K562 (cell line): ENCODE measurements around the gene ADM. TPM values are rescaled to one million over a fixed set of nuclear protein-coding genes. Genes with fewer than 3 reads are reported as not detected.
A peak's percentile ranks its signal among the peaks of the same experiment; 100 is the strongest.

Source experiments
- ATAC-seq: fragments of 200-7000 bp; cut with Tn5 transposase; 3 replicates; pipeline ENCODE4 v1.9.1; 2020; ENCODE audit warnings: moderate library complexity
- BruUV-seq: library from RNA; stranded (reverse); fragments of 400-500 nt; replicated peaks from 2 replicates; lab custom pipeline; 2021; lab: Mats Ljungman, UMichigan
- CTCF ChIA-PET: fragments of 300-600 bp; formaldehyde crosslinking; extraction: SDS; loops from one replicate; lab custom pipeline; 2021; ENCODE audit warnings: low intra/inter-chr PET ratio; lab: Yijun Ruan, JAX
- POLR2A ChIA-PET: fragments of 300-600, 350-650 bp; sonication (Branson Sonifier 250); formaldehyde crosslinking; extraction: SDS; loops from one replicate; lab custom pipeline; 2021; ENCODE audit warnings: antibody characterized with exemption, inconsistent platforms; lab: Yijun Ruan, JAX
- DNase-seq, 4 experiments: peaks; one replicate each; pipeline versions ENCODE4 v3.0.0 to v3.0.0-alpha.2; 2011 to 2018; ENCODE audit warnings: low spot score in 3 of 4, mixed read lengths in 3 of 4; ENCODE audit errors: extremely low read depth in 1 of 4
- FAIRE-seq: peaks from 2 replicates; lab custom pipeline; 2011; peaks lifted over from hg19 to GRCh38; lab: Jason Lieb, UNC
- H2AFZ ChIP-seq: 2 replicates; pipeline ENCODE4 v1.6.0; 2011; ENCODE audit warnings: low read depth, low read length, control low read depth, inconsistent platforms
- H3K27ac ChIP-seq: fragments of 200-600 bp; 3 replicates; pipeline ENCODE4 v1.8.0; 2011; ENCODE audit warnings: low read depth, mild to moderate bottlenecking, control low read depth, inconsistent platforms, low read length, moderate library complexity, mixed read lengths; ENCODE audit errors: extremely low read depth
- H3K27me3 ChIP-seq, 2 experiments: fragments of 300-600 bp in 1 of 2; 2 replicates in 1 of 2; 3 replicates in 1 of 2; pipeline versions ENCODE4 v1.6.0 to v1.8.0; 2011; ENCODE audit warnings: inconsistent platforms in 2 of 2, low read length in 2 of 2, mild to moderate bottlenecking in 1 of 2, mixed read lengths in 1 of 2, moderate library complexity in 1 of 2; ENCODE audit not compliant: control insufficient read depth in 2 of 2, insufficient read depth in 2 of 2
- H3K36me3 ChIP-seq: fragments of 300-600 bp; 3 replicates; pipeline ENCODE4 v1.8.0; 2011; ENCODE audit warnings: mild to moderate bottlenecking, low read length, inconsistent platforms; ENCODE audit not compliant: control insufficient read depth, insufficient read depth
- H3K4me1 ChIP-seq, 2 experiments: fragments of 200-600 bp in 1 of 2; replicated peaks in 1 of 2; 2 replicates in 1 of 2; 3 replicates in 1 of 2; pipeline versions ENCODE4 v1.5.1 to v1.8.0; 2011; ENCODE audit warnings: inconsistent platforms in 2 of 2, low read length in 2 of 2, mild to moderate bottlenecking in 1 of 2, mixed read lengths in 1 of 2, moderate library complexity in 1 of 2; ENCODE audit not compliant: control insufficient read depth in 2 of 2, insufficient read depth in 2 of 2
- H3K4me2 ChIP-seq: 2 replicates; pipeline ENCODE4 v1.6.1; 2011; ENCODE audit warnings: low read length, control low read depth, inconsistent platforms, mixed read lengths; ENCODE audit not compliant: insufficient read depth
- H3K4me3 ChIP-seq: fragments of 200-600 bp; sonication (generic), shearing (Covaris generic); 2 replicates; pipeline ENCODE4 v1.5.1; 2016; ENCODE audit warnings: control low read depth, inconsistent platforms
- H3K79me2 ChIP-seq: fragments of 200-600 bp; 3 replicates; pipeline ENCODE4 v1.8.0; 2011; ENCODE audit warnings: low read length, inconsistent platforms; ENCODE audit not compliant: control insufficient read depth, insufficient read depth
- H3K9ac ChIP-seq, 2 experiments: 2 replicates each; pipeline versions ENCODE4 v1.6.0 to v1.6.1; 2011; ENCODE audit warnings: low read depth in 2 of 2, low read length in 2 of 2, control low read depth in 1 of 2, inconsistent platforms in 1 of 2, mild to moderate bottlenecking in 1 of 2, mixed read lengths in 1 of 2; ENCODE audit not compliant: insufficient read depth in 1 of 2
- H3K9me1 ChIP-seq: one replicate; pipeline ENCODE4 v1.6.0; 2011; ENCODE audit warnings: inconsistent platforms, mild to moderate bottlenecking, low read length, moderate library complexity; ENCODE audit not compliant: control insufficient read depth, insufficient read depth
- H3K9me3 ChIP-seq: replicated peaks from 2 replicates; pipeline ENCODE4 v1.5.1; 2011; ENCODE audit warnings: low read depth, low read length, inconsistent platforms; ENCODE audit not compliant: control insufficient read depth, insufficient read depth
- H4K20me1 ChIP-seq: replicated peaks from 2 replicates; pipeline ENCODE4 v1.6.1; 2011; ENCODE audit warnings: low read length, inconsistent platforms, mixed read lengths; ENCODE audit not compliant: control insufficient read depth, insufficient read depth
- CBX2 ChIP-seq: fragments of 200-600 bp; sonication (generic); IDR thresholded peaks from one replicate; pipeline ENCODE4 v1.6.1; 2012; ENCODE audit warnings: mild to moderate bottlenecking, low read length, inconsistent platforms; ENCODE audit not compliant: insufficient read depth, poor library complexity, severe bottlenecking
- TEAD4 ChIP-seq, 2 experiments: sonication (generic) in 1 of 2; formaldehyde crosslinking in 1 of 2; IDR thresholded peaks; 2 replicates each; pipeline versions ENCODE4 v1.6.1 to v1.8.0; 2012 to 2022; ENCODE audit warnings: borderline replicate concordance in 1 of 2, inconsistent platforms in 1 of 2, low read length in 1 of 2, mild to moderate bottlenecking in 1 of 2, missing genetic modification reagents in 1 of 2
- ZKSCAN1 ChIP-seq: fragments of 150-350 bp; IDR thresholded peaks from 2 replicates; pipeline ENCODE4 v1.6.1; 2016; ENCODE audit warnings: low read depth, low read length
- ZNF263 ChIP-seq: sonication (generic); formaldehyde crosslinking; IDR thresholded peaks from 2 replicates; pipeline ENCODE4 v1.8.0; 2022; ENCODE audit warnings: mild to moderate bottlenecking, missing genetic modification reagents, borderline replicate concordance
- WGBS: fragments of 100-300 bp; shearing (Covaris generic); methylation state at CpG from one replicate; pipeline ENCODE4 v1.1.6; 2016; ENCODE audit warnings: low coverage, mixed read lengths; ENCODE audit not compliant: insufficient coverage; ENCODE audit errors: missing lambda C conversion rate; 5-methylcytosine and 5-hydroxymethylcytosine counted together
- in situ Hi-C: fragments of 300-500 bp; cut with MboI; formaldehyde crosslinking; loops from 4 replicates; pipeline ENCODE4 v1.15.0; 2018; ENCODE audit warnings: inconsistent platforms, mixed read lengths
- intact Hi-C: fragments of 100-400 bp; cut with micrococcal nuclease; formaldehyde crosslinking; loops from 2 replicates; pipeline ENCODE4 v1.14.2; 2022
- polyA plus RNA-seq, 8 experiments: library from polyadenylated mRNA; depleted of rRNA in 4 of 8; stranded (reverse) in 5 of 8; unstranded in 3 of 8; fragments of >200 nt; fragmentation: Nextera tagmentation in 2 of 8; fragmentation: Illumina TruSeq in 1 of 8; extraction: Ambion mirVana in 2 of 8; extraction: Trizol in 1 of 8; gene quantifications; 2 replicates each; pipeline versions ENCODE4 v1.2.1 to v1.2.3, GENCODE V29; 2011 to 2014; ENCODE audit warnings: inconsistent platforms in 1 of 8, missing spikeins in 1 of 8
- total RNA-seq, 7 experiments: library from RNA; depleted of rRNA in 6 of 7; stranded (reverse); fragments of >200 nt in 6 of 7; fragmentation: Illumina TruSeq in 2 of 7; extraction: Trizol in 2 of 7; gene quantifications; 2 replicates each; pipeline versions ENCODE4 v1.2.1 to v1.2.3, GENCODE V29; 2011 to 2021; ENCODE audit warnings: low replicate concordance in 1 of 7
- TF ChIP-seq, protein P1 (sequence below): sonication (generic); formaldehyde crosslinking; IDR thresholded peaks from 2 replicates; pipeline ENCODE4 v1.8.1; 2022; ENCODE audit warnings: missing genetic modification reagents
- TF ChIP-seq, protein P2 (sequence below): IDR thresholded peaks from 2 replicates; pipeline ENCODE4 v1.6.1; 2016; ENCODE audit warnings: missing genetic modification characterization, missing compliant biosample characterization

The ADM gene
- total and polyA plus RNA-seq, 9 of the 15 experiments (the other 6 are each of a cell fraction or from before 2014, with no cell fraction given), result 0.23 to 0.49 (median 0.32) TPM; not detected in 6

DNA sequence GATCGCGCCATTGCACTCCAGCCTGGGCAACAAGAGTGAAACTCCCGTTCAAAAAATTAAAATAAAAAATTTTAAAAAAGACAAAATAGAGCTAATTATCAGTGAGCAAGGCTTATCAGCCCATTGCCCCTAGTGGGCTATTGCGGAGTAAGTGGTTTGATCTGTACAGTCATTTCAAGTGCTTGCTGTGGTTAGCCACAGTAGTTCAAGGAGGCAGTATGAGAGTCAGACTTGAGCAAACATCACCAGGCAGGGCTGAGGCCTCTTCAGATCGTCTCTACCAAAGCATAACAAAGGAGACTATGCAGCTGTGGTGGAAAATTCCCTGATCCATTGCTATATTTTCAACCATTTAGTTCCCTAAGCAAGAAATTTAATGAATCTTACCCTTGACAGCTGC lies 6.5 kb upstream of the ADM start (continued):
- TF ChIP-seq, protein P1, sequence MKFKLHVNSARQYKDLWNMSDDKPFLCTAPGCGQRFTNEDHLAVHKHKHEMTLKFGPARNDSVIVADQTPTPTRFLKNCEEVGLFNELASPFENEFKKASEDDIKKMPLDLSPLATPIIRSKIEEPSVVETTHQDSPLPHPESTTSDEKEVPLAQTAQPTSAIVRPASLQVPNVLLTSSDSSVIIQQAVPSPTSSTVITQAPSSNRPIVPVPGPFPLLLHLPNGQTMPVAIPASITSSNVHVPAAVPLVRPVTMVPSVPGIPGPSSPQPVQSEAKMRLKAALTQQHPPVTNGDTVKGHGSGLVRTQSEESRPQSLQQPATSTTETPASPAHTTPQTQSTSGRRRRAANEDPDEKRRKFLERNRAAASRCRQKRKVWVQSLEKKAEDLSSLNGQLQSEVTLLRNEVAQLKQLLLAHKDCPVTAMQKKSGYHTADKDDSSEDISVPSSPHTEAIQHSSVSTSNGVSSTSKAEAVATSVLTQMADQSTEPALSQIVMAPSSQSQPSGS (CRISPR knock-in tag), result no peak
- 0 out of 2 replicates have a peak, but pooled peaks have one; percentile 19 for TF ChIP-seq TEAD4 (IDR thresholded peaks at IDR 0.05; ENCODE audit: low read length)
- no peak for TF ChIP-seq TEAD4 (CRISPR knock-in tag; IDR thresholded peaks at IDR 0.05; ENCODE audit: borderline replicate concordance)

GRCh38 chr11:10301656-10302358 lies 3.1 kb upstream of the ADM start:
- ATAC-seq (no peak), DNase-seq (no peak), FAIRE-seq (no peak)
- Histone ChIP-seq H3K36me3 (no peaks in the 10 kb centered on the region), H3K9me1 (no peaks in the 10 kb centered on the region), H3K4me1 (peaks cover 14 to 40% of the 10 kb centered on the region in 2 experiments), H3K9ac (no peak overlapping the region; a peak in 1 of 4 replicates), H3K9me3 (no peaks in the 10 kb centered on the region), H3K79me2 (no peaks in the 10 kb centered on the region), H3K27me3 (peaks cover 25 to 27% of the 10 kb centered on the region in 2 experiments), H2AFZ (no peak overlapping the region), H3K4me3 (no peak overlapping the region), H4K20me1 (0 out of 2 replicates have a peak, but pooled peaks cover 4% of the 10 kb centered on the region), H3K27ac (no peak overlapping the region), H3K4me2 (peak overlapping the region; percentile 84; the same call in 1 of the 2 replicates)
- 3% methylated on average over 9 of the region's 9 CpGs for WGBS
- no TSS peak for BruUV-seq
- TF ChIP-seq ZKSCAN1 (no peak), ZNF263 (0 out of 2 replicates have a peak, but pooled peaks have one; percentile 25), CBX2 (peak; percentile 80)
- TF ChIP-seq, protein P2, sequence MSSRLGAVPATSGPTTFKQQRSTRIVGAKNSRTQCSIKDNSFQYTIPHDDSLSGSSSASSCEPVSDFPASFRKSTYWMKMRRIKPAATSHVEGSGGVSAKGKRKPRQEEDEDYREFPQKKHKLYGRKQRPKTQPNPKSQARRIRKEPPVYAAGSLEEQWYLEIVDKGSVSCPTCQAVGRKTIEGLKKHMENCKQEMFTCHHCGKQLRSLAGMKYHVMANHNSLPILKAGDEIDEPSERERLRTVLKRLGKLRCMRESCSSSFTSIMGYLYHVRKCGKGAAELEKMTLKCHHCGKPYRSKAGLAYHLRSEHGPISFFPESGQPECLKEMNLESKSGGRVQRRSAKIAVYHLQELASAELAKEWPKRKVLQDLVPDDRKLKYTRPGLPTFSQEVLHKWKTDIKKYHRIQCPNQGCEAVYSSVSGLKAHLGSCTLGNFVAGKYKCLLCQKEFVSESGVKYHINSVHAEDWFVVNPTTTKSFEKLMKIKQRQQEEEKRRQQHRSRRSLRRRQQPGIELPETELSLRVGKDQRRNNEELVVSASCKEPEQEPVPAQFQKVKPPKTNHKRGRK (tag), result 0 out of 2 replicates have a peak, but pooled peaks have one; percentile 15
- CTCF ChIA-PET, result no interaction called here
- POLR2A ChIA-PET, result interaction anchor here (0.9 to 1.1 kb wide), 2 partner anchors 14 to 161 kb away, joined by 3 read pairs; no protein-coding TSS in a partner anchor
- in situ Hi-C loops (loop anchor here (25.0 kb wide), 1 partner anchor 440 kb away; no protein-coding TSS in a partner anchor), intact Hi-C loops (no loop called here)
